Renal cortical epithelial cell (primary cell): ENCODE results near the gene MTIF2. TPM values are rescaled to one million over a fixed set of nuclear protein-coding genes. Genes with fewer than 3 reads are reported as not detected.
A peak's percentile ranks its signal among the peaks of the same experiment; 100 is the strongest.
"Not testable (repeated sequence)": the region's sequence is repeated elsewhere in the genome, so short reads cannot be mapped to it uniquely, and the experiment has no call there.

Source experiments
- DNase-seq: peaks from one replicate; pipeline ENCODE4 v3.0.0-alpha.2; 2011; ENCODE audit warnings: low read depth
- total RNA-seq: library from RNA; depleted of rRNA; stranded (reverse); fragments of >200 nt; gene quantifications from 2 replicates; pipeline ENCODE4 v1.2.3, GENCODE V29; 2014

Gene MTIF2
- total RNA-seq = 45.5 and 47.6 TPM in 2 replicates

- DNase-seq = peak; percentile 87
Measured at GRCh38 chr2:55268907-55269644, at the start of gene MTIF2. TSS of gene MTIF2 (minus strand) at chr2:55269231. CDS start at chr2:55263858, 5,373 bp downstream.

GRCh38 chr2:55314985-55315384 is 46.0 kb upstream of the MTIF2 start:
- DNase-seq = peak; percentile 18

- peak; percentile 64 for DNase-seq
Measured at GRCh38 chr2:55311444-55311870, 42.4 kb upstream of the MTIF2 start.

- peak; percentile 74 for DNase-seq
Measured at GRCh38 chr2:55309446-55309845, 40.4 kb upstream of the MTIF2 start.

- no peak for DNase-seq
Measured at GRCh38 chr2:55302241-55302640, 33.2 kb upstream of the MTIF2 start.

- DNase-seq = no peak
Measured at GRCh38 chr2:55301277-55301676, 32.2 kb upstream of the MTIF2 start.

- no peak for DNase-seq
Measured at GRCh38 chr2:55296393-55296792, 27.4 kb upstream of the MTIF2 start.

GRCh38 chr2:55283083-55283482 is 14.1 kb upstream of the MTIF2 start:
- DNase-seq = no peak

GRCh38 chr2:55282110-55282917 is 13.3 kb upstream of the MTIF2 start:
- DNase-seq = peak; percentile 61

GRCh38 chr2:55280851-55281546 is 12.0 kb upstream of the MTIF2 start:
- not testable (repeated sequence) for DNase-seq

- DNase-seq = not testable (repeated sequence)
Measured at GRCh38 chr2:55279859-55280424, 10.9 kb upstream of the MTIF2 start.

GRCh38 chr2:55279214-55279835 is 10.3 kb upstream of the MTIF2 start:
- not testable (repeated sequence) for DNase-seq

GRCh38 chr2:55277310-55277709 is 8.3 kb upstream of the MTIF2 start:
- no peak for DNase-seq

- not testable (repeated sequence) for DNase-seq
Measured at GRCh38 chr2:55274346-55274745, 5.3 kb upstream of the MTIF2 start.

GRCh38 chr2:55269645-55269990 is 587 bp upstream of the MTIF2 start:
- peak; percentile 3 for DNase-seq

GRCh38 chr2:55268288-55268906 is 634 bp downstream of the MTIF2 start:
- peak; percentile 18 for DNase-seq

GRCh38 chr2:55259586-55259985 is 9.4 kb downstream of the MTIF2 start:
- DNase-seq = not testable (repeated sequence)

- no peak for DNase-seq
Measured at GRCh38 chr2:55252832-55253231, 16.2 kb downstream of the MTIF2 start.

- no peak for DNase-seq
Measured at GRCh38 chr2:55247025-55247424, 22.0 kb downstream of the MTIF2 start.

- DNase-seq = no peak
Measured at GRCh38 chr2:55245411-55245810, 23.6 kb downstream of the MTIF2 start.

GRCh38 chr2:55242617-55243016 is 26.4 kb downstream of the MTIF2 start:
- no peak for DNase-seq
